IMR-90 (cell line): ENCODE measurements around the gene TOR1AIP2. TPM values are rescaled to one million over a fixed set of nuclear protein-coding genes. Genes with fewer than 3 reads are reported as not detected.

Experiments used
- ATAC-seq: fragments of 200-7000 bp; cut with Tn5 transposase; 2 replicates; pipeline ENCODE4 v1.9.1; 2020; ENCODE audit warnings: low read depth, mild to moderate bottlenecking, moderate library complexity
- BruUV-seq: library from RNA; stranded (reverse); fragments of 400-500 nt; replicated peaks from 2 replicates; lab custom pipeline; 2021; lab: Mats Ljungman, UMichigan
- CTCF ChIA-PET: fragments of 300-600 bp; formaldehyde crosslinking; extraction: SDS; loops from one replicate; lab custom pipeline; 2021; ENCODE audit warnings: antibody characterized with exemption; lab: Yijun Ruan, JAX
- POLR2A ChIA-PET: fragments of 300-600 bp; sonication (Branson Sonifier 250); formaldehyde crosslinking; loops from one replicate; lab custom pipeline; 2022; ENCODE audit warnings: antibody characterized with exemption; ENCODE audit not compliant: unreplicated experiment; lab: Charles Lee
- DNase-seq: peaks from one replicate; pipeline ENCODE4 v3.0.0; 2013
- H2AFZ ChIP-seq: replicated peaks from 2 replicates; pipeline ENCODE3; 2013; ENCODE audit warnings: low read length, mild to moderate bottlenecking; ENCODE audit not compliant: poor library complexity
- H2AK5ac ChIP-seq: 2 replicates; pipeline ENCODE4 v1.6.1; 2013; ENCODE audit warnings: low read depth, low read length, inconsistent platforms
- H2AK9ac ChIP-seq: replicated peaks from 2 replicates; pipeline ENCODE3; 2013; ENCODE audit warnings: mild to moderate bottlenecking, low read depth, low read length, moderate library complexity; ENCODE audit not compliant: poor library complexity
- H2BK120ac ChIP-seq: 2 replicates; pipeline ENCODE4 v1.6.1; 2013; ENCODE audit warnings: low read depth, low read length, inconsistent platforms
- H2BK15ac ChIP-seq: 3 replicates; pipeline ENCODE4 v1.6.1; 2013; ENCODE audit warnings: low read depth, low read length, inconsistent platforms
- H2BK20ac ChIP-seq: 2 replicates; pipeline ENCODE4 v1.6.1; 2013; ENCODE audit warnings: low read depth, mild to moderate bottlenecking, inconsistent platforms, low read length, moderate library complexity
- H2BK5ac ChIP-seq: 2 replicates; pipeline ENCODE4 v1.6.1; 2013; ENCODE audit warnings: mild to moderate bottlenecking, low read depth, low read length, inconsistent platforms; ENCODE audit not compliant: poor library complexity, severe bottlenecking
- H3K14ac ChIP-seq: replicated peaks from 2 replicates; pipeline ENCODE4 v1.6.1; 2013; ENCODE audit warnings: low read depth, low read length, inconsistent platforms
- H3K18ac ChIP-seq: 2 replicates; pipeline ENCODE4 v1.6.1; 2013; ENCODE audit warnings: low read depth, low read length, control low read depth
- H3K23ac ChIP-seq: 2 replicates; pipeline ENCODE4 v1.6.1; 2013; ENCODE audit warnings: low read depth, low read length, inconsistent platforms
- H3K27ac ChIP-seq: 2 replicates; pipeline ENCODE4 v1.5.1; 2013; ENCODE audit warnings: mild to moderate bottlenecking, control low read depth, low read length; ENCODE audit not compliant: insufficient read depth
- H3K27me3 ChIP-seq: 2 replicates; pipeline ENCODE4 v1.6.1; 2013; ENCODE audit warnings: low read length; ENCODE audit not compliant: control insufficient read depth, insufficient read depth
- H3K36me3 ChIP-seq: 2 replicates; pipeline ENCODE4 v1.6.1; 2013; ENCODE audit warnings: low read length, mixed read lengths; ENCODE audit not compliant: control insufficient read depth, insufficient read depth
- H3K4ac ChIP-seq: 2 replicates; pipeline ENCODE4 v1.6.1; 2013; ENCODE audit warnings: low read depth, low read length, inconsistent platforms
- H3K4me1 ChIP-seq: 2 replicates; pipeline ENCODE4 v1.6.1; 2013; ENCODE audit warnings: low read length, mixed read lengths; ENCODE audit not compliant: control insufficient read depth, insufficient read depth
- H3K4me2 ChIP-seq: 2 replicates; pipeline ENCODE4 v1.6.1; 2013; ENCODE audit warnings: low read depth, mild to moderate bottlenecking, control low read depth, low read length, moderate library complexity
- H3K4me3 ChIP-seq: 2 replicates; pipeline ENCODE4 v1.5.1; 2013; ENCODE audit warnings: low read depth, mild to moderate bottlenecking, control low read depth, low read length, moderate library complexity; ENCODE audit not compliant: insufficient read depth
- H3K56ac ChIP-seq: 2 replicates; pipeline ENCODE4 v1.6.1; 2013; ENCODE audit warnings: low read length, inconsistent platforms; ENCODE audit not compliant: insufficient read depth; ENCODE audit errors: extremely low read depth
- H3K79me1 ChIP-seq, 2 experiments: 2 replicates each; pipeline ENCODE4 v1.6.1; 2013; ENCODE audit warnings: low read length in 2 of 2, inconsistent platforms in 1 of 2, low read depth in 1 of 2
- H3K9ac ChIP-seq: 2 replicates; pipeline ENCODE4 v1.6.1; 2013; ENCODE audit warnings: low read depth, low read length, control low read depth
- H3K9me1 ChIP-seq: 2 replicates; pipeline ENCODE4 v1.6.1; 2013; ENCODE audit warnings: low read length, inconsistent platforms; ENCODE audit not compliant: insufficient read depth
- H3K9me3 ChIP-seq: 2 replicates; pipeline ENCODE4 v1.6.1; 2013; ENCODE audit warnings: low read length; ENCODE audit not compliant: control insufficient read depth, insufficient read depth
- H4K20me1 ChIP-seq: 2 replicates; pipeline ENCODE4 v1.6.1; 2013; ENCODE audit warnings: low read length, inconsistent platforms; ENCODE audit not compliant: insufficient read depth
- H4K5ac ChIP-seq: 2 replicates; pipeline ENCODE4 v1.6.1; 2013; ENCODE audit warnings: mild to moderate bottlenecking, low read depth, low read length, control low read depth
- H4K8ac ChIP-seq, 2 experiments: 2 replicates each; pipeline ENCODE4 v1.6.1; 2013; ENCODE audit warnings: low read depth in 2 of 2, low read length in 2 of 2, control low read depth in 1 of 2, inconsistent platforms in 1 of 2
- H4K91ac ChIP-seq: 2 replicates; pipeline ENCODE4 v1.6.1; 2013; ENCODE audit warnings: low read depth, low read length, inconsistent platforms; ENCODE audit not compliant: insufficient read depth
- CEBPB ChIP-seq: IDR thresholded peaks from 2 replicates; pipeline ENCODE4 v1.6.1; 2012; ENCODE audit warnings: low read depth, low read length, improper control_type of control experiment
- CHD1 ChIP-seq: IDR thresholded peaks from 2 replicates; pipeline ENCODE4 v1.6.1; 2012; ENCODE audit warnings: low read depth, low read length, improper control_type of control experiment
- CTCF ChIP-seq: conservative IDR thresholded peaks from 2 replicates; pipeline ENCODE4 v1.5.1; 2012; ENCODE audit warnings: mild to moderate bottlenecking, low read depth, low read length, improper control_type of control experiment
- RAD21 ChIP-seq: IDR thresholded peaks from 2 replicates; pipeline ENCODE4 v1.6.1; 2012; ENCODE audit warnings: low read length, improper control_type of control experiment
- RCOR1 ChIP-seq: IDR thresholded peaks from 2 replicates; pipeline ENCODE4 v1.6.1; 2012; ENCODE audit warnings: mild to moderate bottlenecking, low read length, improper control_type of control experiment; ENCODE audit not compliant: insufficient replicate concordance
- WGBS, 2 experiments: methylation state at CpG; one replicate each; pipeline versions ENCODE4 v1.1.5 to v1.1.7; 2013; ENCODE audit warnings: missing lambda C conversion rate in 2 of 2; ENCODE audit not compliant: insufficient read length in 1 of 2; ENCODE audit errors: extremely low coverage in 2 of 2; 5-methylcytosine and 5-hydroxymethylcytosine counted together
- dilution Hi-C: fragments of 300-500 bp; cut with HindIII; formaldehyde crosslinking; loops from one replicate; pipeline ENCODE4 v1.14.3; 2018; ENCODE audit warnings: low sequenced_read_pairs; ENCODE audit not compliant: unreplicated experiment
- in situ Hi-C: fragments of 300-500 bp; cut with MboI; formaldehyde crosslinking; loops from 3 replicates; pipeline ENCODE4 v1.14.3; 2019; ENCODE audit warnings: low sequenced_read_pairs, inconsistent platforms, mixed read lengths
- intact Hi-C: fragments of 100-400 bp; cut with micrococcal nuclease; formaldehyde crosslinking; loops from 2 replicates; pipeline ENCODE4 v1.10.0; 2022
- polyA plus RNA-seq, 3 experiments: library from polyadenylated mRNA; depleted of rRNA; stranded (reverse); fragments of >200 nt; gene quantifications; 2 replicates each; pipeline ENCODE4 v1.2.3, GENCODE V29; 2012; ENCODE audit warnings: low replicate concordance in 1 of 3
- total RNA-seq: library from RNA; depleted of rRNA; stranded (reverse); fragments of >200 nt; gene quantifications from 2 replicates; pipeline ENCODE4 v1.2.3, GENCODE V29; 2012

Gene TOR1AIP2
- total and polyA plus RNA-seq, 2 of the 4 experiments (the other 2 are of a cell fraction): 20.7 to 85.0 TPM

- TF ChIP-seq CTCF: no peak
Observed at GRCh38 chr1:179925302-179925701, 47.7 kb upstream of the TOR1AIP2 start (continued).

- dilution Hi-C loops: no loop called here
- no peak overlapping the region for H2BK20ac ChIP-seq
- no peak overlapping the region for H2BK15ac ChIP-seq
- H3K4me2 ChIP-seq: no peak overlapping the region
- intact Hi-C loops: loop anchor here (5.0 kb wide), 1 partner anchor 82 kb away; no protein-coding TSS in a partner anchor
- no peak overlapping the region for H3K27ac ChIP-seq
- no peaks in the 10 kb centered on the region for H3K79me1 ChIP-seq
- no peaks in the 10 kb centered on the region for H4K20me1 ChIP-seq
- WGBS, 2 experiments: no CpG with 5 or more reads among the region's 1 CpG
- H3K14ac ChIP-seq: no peak overlapping the region
- ATAC-seq (no peak), DNase-seq (no peak)
- H3K36me3 ChIP-seq: peaks cover under 1% of the 10 kb centered on the region; the same call in 1 of the 2 replicates
- in situ Hi-C loops: no loop called here
- H4K91ac ChIP-seq: no peak overlapping the region
- no peak overlapping the region for H3K4me3 ChIP-seq
- H2BK120ac ChIP-seq: no peak overlapping the region
- no peak overlapping the region for H4K8ac ChIP-seq
- peaks cover 3% of the 10 kb centered on the region for H3K4me1 ChIP-seq
- H2AK5ac ChIP-seq: no peak overlapping the region
- H3K27me3 ChIP-seq: no peaks in the 10 kb centered on the region
- no peak overlapping the region for H4K5ac ChIP-seq
- H3K18ac ChIP-seq: no peak overlapping the region
- H2AK9ac ChIP-seq: no peak overlapping the region
- no peak overlapping the region for H3K4ac ChIP-seq
- no peak overlapping the region for H2AFZ ChIP-seq
- H3K56ac ChIP-seq: no peak overlapping the region
- POLR2A ChIA-PET: no interaction called here
- no peaks in the 10 kb centered on the region for H3K9me3 ChIP-seq
- no peak overlapping the region for H2BK5ac ChIP-seq
- no peaks in the 10 kb centered on the region; the same call in 1 of the 2 replicates for H3K9me1 ChIP-seq
- TF ChIP-seq CEBPB (no peak), CHD1 (no peak), RAD21 (no peak), RCOR1 (no peak)
- no TSS peak for BruUV-seq
- no peak overlapping the region for H3K9ac ChIP-seq
- H3K23ac ChIP-seq: no peak overlapping the region
- CTCF ChIA-PET: no interaction called here
Observed at GRCh38 chr1:179924268-179924667, 46.7 kb upstream of the TOR1AIP2 start.
